DOHH2 (cell line): ENCODE measurements around the gene APLP1.
A peak's percentile ranks its signal among the peaks of the same experiment; 100 is the strongest.
"Not testable (repeated sequence)": the region's sequence is repeated elsewhere in the genome, so short reads cannot be mapped to it uniquely, and the experiment has no call there.

ENCODE experiments used
- H3F3A ChIP-seq: fragments of 200-600 bp; sonication (generic), shearing (Covaris generic); 2 replicates; pipeline ENCODE4 v1.6.0; 2016; ENCODE audit warnings: antibody characterized with exemption, mild to moderate bottlenecking; ENCODE audit not compliant: control insufficient read depth, insufficient read depth
- H3K27ac ChIP-seq: fragments of 200-600 bp; sonication (generic); 2 replicates; pipeline ENCODE4 v1.5.1; 2014; ENCODE audit warnings: low read depth, mild to moderate bottlenecking, low read length, moderate library complexity
- H3K27me3 ChIP-seq: fragments of 200-600 bp; sonication (generic); 2 replicates; pipeline ENCODE4 v1.6.1; 2014; ENCODE audit warnings: mild to moderate bottlenecking, low read length, mixed read lengths; ENCODE audit not compliant: control insufficient read depth
- H3K36me3 ChIP-seq: fragments of 200-600 bp; sonication (generic); 2 replicates; pipeline ENCODE4 v1.6.1; 2014; ENCODE audit warnings: mild to moderate bottlenecking, low read length, moderate library complexity, mixed read lengths; ENCODE audit not compliant: control insufficient read depth
- H3K4me1 ChIP-seq: fragments of 200-600 bp; sonication (generic); 2 replicates; pipeline ENCODE4 v1.6.1; 2014; ENCODE audit warnings: mild to moderate bottlenecking, low read length, mixed read lengths; ENCODE audit not compliant: control insufficient read depth
- H3K4me2 ChIP-seq: fragments of 200-600 bp; sonication (generic); 2 replicates; pipeline ENCODE4 v1.6.0; 2014; ENCODE audit warnings: mild to moderate bottlenecking, low read length, moderate library complexity
- H3K4me3 ChIP-seq: fragments of 200-600 bp; sonication (generic); 2 replicates; pipeline ENCODE4 v1.5.1; 2014; ENCODE audit warnings: mild to moderate bottlenecking, low read length, mixed read lengths
- H3K79me2 ChIP-seq: fragments of 200-600 bp; sonication (generic); 2 replicates; pipeline ENCODE4 v1.6.1; 2014; ENCODE audit warnings: mild to moderate bottlenecking, low read length, mixed read lengths; ENCODE audit not compliant: control insufficient read depth
- H3K9me2 ChIP-seq: fragments of 200-600 bp; sonication (generic); replicated peaks from 2 replicates; pipeline ENCODE4 v1.6.1; 2014; ENCODE audit warnings: mild to moderate bottlenecking, low read length, mixed read lengths; ENCODE audit not compliant: control insufficient read depth
- H3K9me3 ChIP-seq: fragments of 200-600 bp; sonication (generic); 2 replicates; pipeline ENCODE4 v1.6.1; 2014; ENCODE audit warnings: antibody characterized with exemption, low read length, mixed read lengths; ENCODE audit not compliant: control insufficient read depth, insufficient read depth
- H4K20me1 ChIP-seq: fragments of 200-600 bp; sonication (generic); 2 replicates; pipeline ENCODE4 v1.6.0; 2014; ENCODE audit warnings: low read depth, mild to moderate bottlenecking, antibody characterized with exemption, low read length, moderate library complexity; ENCODE audit not compliant: control insufficient read depth, insufficient read depth
- EZH2phosphoT487 ChIP-seq: fragments of 200-600 bp; sonication (generic); IDR thresholded peaks from 2 replicates; pipeline ENCODE4 v1.6.1; 2017; ENCODE audit warnings: borderline replicate concordance, mild to moderate bottlenecking, antibody characterized with exemption, low read length, moderate library complexity, mixed read lengths
- TF ChIP-seq, protein P1 (sequence below): fragments of 200-600 bp; sonication (generic); IDR thresholded peaks from one replicate; pipeline ENCODE4 v1.5.1; 2014; ENCODE audit warnings: antibody characterized with exemption, mild to moderate bottlenecking, low read depth, low read length; ENCODE audit not compliant: poor library complexity, severe bottlenecking

The APLP1 gene

GRCh38 chr19:35868823-35869326 lies 501 bp downstream of the APLP1 start:
- peaks cover 28% of the 10 kb centered on the region for H3K4me1 ChIP-seq
- no peak for TF ChIP-seq EZH2phosphoT487
- TF ChIP-seq, protein P1, sequence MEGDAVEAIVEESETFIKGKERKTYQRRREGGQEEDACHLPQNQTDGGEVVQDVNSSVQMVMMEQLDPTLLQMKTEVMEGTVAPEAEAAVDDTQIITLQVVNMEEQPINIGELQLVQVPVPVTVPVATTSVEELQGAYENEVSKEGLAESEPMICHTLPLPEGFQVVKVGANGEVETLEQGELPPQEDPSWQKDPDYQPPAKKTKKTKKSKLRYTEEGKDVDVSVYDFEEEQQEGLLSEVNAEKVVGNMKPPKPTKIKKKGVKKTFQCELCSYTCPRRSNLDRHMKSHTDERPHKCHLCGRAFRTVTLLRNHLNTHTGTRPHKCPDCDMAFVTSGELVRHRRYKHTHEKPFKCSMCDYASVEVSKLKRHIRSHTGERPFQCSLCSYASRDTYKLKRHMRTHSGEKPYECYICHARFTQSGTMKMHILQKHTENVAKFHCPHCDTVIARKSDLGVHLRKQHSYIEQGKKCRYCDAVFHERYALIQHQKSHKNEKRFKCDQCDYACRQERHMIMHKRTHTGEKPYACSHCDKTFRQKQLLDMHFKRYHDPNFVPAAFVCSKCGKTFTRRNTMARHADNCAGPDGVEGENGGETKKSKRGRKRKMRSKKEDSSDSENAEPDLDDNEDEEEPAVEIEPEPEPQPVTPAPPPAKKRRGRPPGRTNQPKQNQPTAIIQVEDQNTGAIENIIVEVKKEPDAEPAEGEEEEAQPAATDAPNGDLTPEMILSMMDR, result no peak
- H3K9me3 ChIP-seq, result no peaks in the 10 kb centered on the region
- no peak overlapping the region for H3K27ac ChIP-seq
- no peaks in the 10 kb centered on the region for H3K36me3 ChIP-seq
- H3K4me2 ChIP-seq, result peak overlapping the region; percentile 73
- 0 out of 2 replicates have a peak, but pooled peaks cover 7% of the 10 kb centered on the region for H3K27me3 ChIP-seq
- no peaks in the 10 kb centered on the region for H3F3A ChIP-seq
- no peaks in the 10 kb centered on the region for H3K9me2 ChIP-seq
- peak overlapping the region; percentile 74 for H3K4me3 ChIP-seq
- H3K79me2 ChIP-seq, result no peaks in the 10 kb centered on the region
- H4K20me1 ChIP-seq, result no peaks in the 10 kb centered on the region

- Histone ChIP-seq H3K4me1 (peaks cover 28% of the 10 kb centered on the region), H3K27ac (peak overlapping the region; percentile 53), H3K36me3 (no peaks in the 10 kb centered on the region), H3F3A (no peaks in the 10 kb centered on the region), H3K4me3 (peak overlapping the region; percentile 74), H3K79me2 (no peaks in the 10 kb centered on the region), H3K4me2 (peak overlapping the region; percentile 73), H3K27me3 (0 out of 2 replicates have a peak, but pooled peaks cover 7% of the 10 kb centered on the region), H3K9me2 (no peaks in the 10 kb centered on the region), H3K9me3 (no peaks in the 10 kb centered on the region), H4K20me1 (no peaks in the 10 kb centered on the region)
- TF ChIP-seq EZH2phosphoT487, result no peak
- TF ChIP-seq, protein P1, result no peak
Measured at GRCh38 chr19:35869327-35870123, 1.2 kb downstream of the APLP1 start.

GRCh38 chr19:35870124-35870736 lies 1.9 kb downstream of the APLP1 start:
- not testable (repeated sequence) for H3K27me3 ChIP-seq, H3K9me2 ChIP-seq, H3F3A ChIP-seq, H3K79me2 ChIP-seq, H3K9me3 ChIP-seq, H4K20me1 ChIP-seq, H3K36me3 ChIP-seq
- H3K27ac ChIP-seq, result peak overlapping the region; percentile 53
- peak overlapping the region; percentile 74 for H3K4me3 ChIP-seq
- H3K4me1 ChIP-seq, result peaks cover 28% of the 10 kb centered on the region
- peak overlapping the region; percentile 73 for H3K4me2 ChIP-seq

DNA sequence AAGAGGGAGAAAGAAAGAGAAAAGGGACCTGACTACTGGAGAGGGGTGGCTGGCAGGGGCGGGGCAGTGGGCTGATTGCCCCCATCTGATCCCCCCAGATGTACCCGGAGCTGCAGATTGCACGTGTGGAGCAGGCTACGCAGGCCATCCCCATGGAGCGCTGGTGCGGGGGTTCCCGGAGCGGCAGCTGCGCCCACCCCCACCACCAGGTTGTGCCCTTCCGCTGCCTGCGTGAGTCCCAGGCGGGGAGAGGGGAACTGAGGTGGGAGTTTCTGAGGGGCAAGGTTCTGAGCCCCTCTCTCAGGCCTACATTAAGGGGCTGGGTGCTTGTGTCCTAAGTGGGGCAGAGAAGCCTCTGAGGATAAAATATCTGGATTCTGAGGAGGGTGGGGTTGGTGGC lies 2.4 kb downstream of the APLP1 start:
- TF ChIP-seq, protein P1, result no peak
- no peak for TF ChIP-seq EZH2phosphoT487
- H3K27ac ChIP-seq, result no peak overlapping the region
- H3K27me3 ChIP-seq, result 0 out of 2 replicates have a peak, but pooled peaks cover 7% of the 10 kb centered on the region
- H3K9me2 ChIP-seq, result no peaks in the 10 kb centered on the region
- no peak overlapping the region for H3K4me3 ChIP-seq
- H3K79me2 ChIP-seq, result no peaks in the 10 kb centered on the region
- no peaks in the 10 kb centered on the region for H3K9me3 ChIP-seq
- no peaks in the 10 kb centered on the region for H4K20me1 ChIP-seq
- no peaks in the 10 kb centered on the region for H3K36me3 ChIP-seq
- peaks cover 28% of the 10 kb centered on the region for H3K4me1 ChIP-seq
- no peak overlapping the region; the same call in 1 of the 2 replicates for H3K4me2 ChIP-seq
- H3F3A ChIP-seq, result no peaks in the 10 kb centered on the region
